Measurements from ENCODE around the gene TSEN2. TPM values are rescaled to one million over a fixed set of nuclear protein-coding genes. Genes with fewer than 3 reads are reported as not detected.
"Not testable (repeated sequence)": the region's sequence is repeated elsewhere in the genome, so short reads cannot be mapped to it uniquely, and the experiment has no call there.

The TSEN2 gene
- total RNA-seq, 4 donors from 2014 or later = 8.1 to 39.9 (median 32.6) TPM

DNA sequence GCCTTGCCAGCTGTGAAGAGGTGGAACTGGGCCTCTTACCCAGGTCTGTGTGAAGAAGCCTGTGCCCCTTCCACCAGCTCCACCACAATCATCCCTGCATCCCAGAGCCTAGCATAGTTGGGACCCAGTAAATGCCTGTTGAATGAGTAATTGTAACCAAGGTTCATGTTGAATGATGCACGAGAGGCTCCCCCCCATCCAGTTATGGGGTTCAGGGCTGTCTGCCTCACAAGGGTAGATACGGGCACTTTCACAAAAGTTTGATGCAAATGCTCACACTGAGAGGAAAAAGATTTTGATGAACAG, 29.5 kb upstream of the TSEN2 start:
- H3K4me3 ChIP-seq = no peak overlapping the region
- H3K4me1 ChIP-seq = no peaks in the 10 kb centered on the region
- H3K36me3 ChIP-seq = no peaks in the 10 kb centered on the region
- no peak overlapping the region for H3K27ac ChIP-seq
- no peaks in the 10 kb centered on the region for H3K27me3 ChIP-seq
- no peak for TF ChIP-seq POLR2A (IDR thresholded peaks at IDR 0.05)
- no peak for TF ChIP-seq CTCF (IDR thresholded peaks at IDR 0.05)
- no peaks in the 10 kb centered on the region for H3K9me3 ChIP-seq
- DNase-seq = peak in 1 of 3 donors; percentile 10

GRCh38 chr3:12455740-12456139, 28.5 kb upstream of the TSEN2 start:
- Histone ChIP-seq H3K4me3 (no peak overlapping the region), H3K27ac (no peak overlapping the region), H3K4me1 (peaks cover 0 to 7% (median 0%) of the 10 kb centered on the region in 4 donors), H3K9me3 (no peaks in the 10 kb centered on the region), H3K27me3 (no peaks in the 10 kb centered on the region), H3K36me3 (no peaks in the 10 kb centered on the region)
- TF ChIP-seq POLR2A (IDR thresholded peaks at IDR 0.05) (no peak), CTCF (IDR thresholded peaks at IDR 0.05) (no peak)
- peak in 2 of 3 donors; percentile 12 to 30 for DNase-seq

- peaks cover 0 to 12% (median 0%) of the 10 kb centered on the region in 4 donors for H3K4me1 ChIP-seq
- TF ChIP-seq POLR2A (IDR thresholded peaks at IDR 0.05) (no peak), CTCF (IDR thresholded peaks at IDR 0.05) (no peak)
- H3K36me3 ChIP-seq = no peaks in the 10 kb centered on the region
- DNase-seq = no peak
- H3K9me3 ChIP-seq = no peaks in the 10 kb centered on the region
- no peak overlapping the region for H3K27ac ChIP-seq
- H3K27me3 ChIP-seq = no peaks in the 10 kb centered on the region
- H3K4me3 ChIP-seq = no peak overlapping the region
Measured at GRCh38 chr3:12456441-12456840, 27.8 kb upstream of the TSEN2 start.

- H3K4me3 ChIP-seq, H3K27me3 ChIP-seq, H3K36me3 ChIP-seq, H3K9me3 ChIP-seq, DNase-seq, H3K27ac ChIP-seq: not testable (repeated sequence)
- peaks cover 0 to 18% (median 0%) of the 10 kb centered on the region in 4 donors for H3K4me1 ChIP-seq
Measured at GRCh38 chr3:12457380-12457779, 26.9 kb upstream of the TSEN2 start.

DNA sequence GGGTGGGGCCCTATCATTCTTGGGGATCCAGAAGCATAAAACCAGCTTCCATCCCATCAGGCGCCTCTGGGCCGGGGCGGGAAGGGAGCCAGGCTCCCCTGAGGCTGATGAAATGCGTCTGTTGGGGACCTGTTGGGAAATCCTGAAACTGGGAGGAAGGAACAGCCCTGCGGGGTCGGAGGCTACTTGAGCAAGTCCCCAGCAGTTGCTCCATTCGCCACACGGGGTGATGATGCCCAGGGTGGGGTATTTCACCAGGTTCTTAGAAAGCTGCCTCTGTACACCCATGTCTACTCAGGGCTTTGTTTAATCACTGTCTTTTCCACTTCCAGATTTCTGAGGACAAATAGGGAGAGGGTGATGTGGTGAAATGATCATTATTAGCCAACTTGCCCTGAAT, 25.4 kb upstream of the TSEN2 start:
- Histone ChIP-seq H3K4me3 (no peak overlapping the region), H3K4me1 (peaks cover 0 to 23% (median 0%) of the 10 kb centered on the region in 4 donors), H3K36me3 (no peaks in the 10 kb centered on the region), H3K9me3 (no peaks in the 10 kb centered on the region), H3K27me3 (no peaks in the 10 kb centered on the region), H3K27ac (no peak overlapping the region)
- TF ChIP-seq CTCF (IDR thresholded peaks at IDR 0.05) (peak in 1 of 6 experiments; percentile 10), POLR2A (IDR thresholded peaks at IDR 0.05) (no peak)
- DNase-seq = no peak

- H3K4me1 ChIP-seq = peaks cover 0 to 23% (median 0%) of the 10 kb centered on the region in 4 donors
- H3K27me3 ChIP-seq = no peaks in the 10 kb centered on the region
- no peak for TF ChIP-seq POLR2A (IDR thresholded peaks at IDR 0.05)
- peak in 1 of 6 experiments; percentile 17 for TF ChIP-seq CTCF (IDR thresholded peaks at IDR 0.05)
- DNase-seq = no peak
- no peaks in the 10 kb centered on the region for H3K9me3 ChIP-seq
- no peaks in the 10 kb centered on the region for H3K36me3 ChIP-seq
- H3K4me3 ChIP-seq = no peak overlapping the region
- H3K27ac ChIP-seq = no peak overlapping the region
Measured at GRCh38 chr3:12460127-12460526, 24.2 kb upstream of the TSEN2 start.
